ENCODE data around the gene PI16. TPM values are rescaled to one million over a fixed set of nuclear protein-coding genes. Genes with fewer than 3 reads are reported as not detected.

The PI16 gene
- total and polyA plus RNA-seq, 2 of the 13 experiments (the other 11 are each of a cell fraction or from before 2014, with no cell fraction given): not detected

DNA sequence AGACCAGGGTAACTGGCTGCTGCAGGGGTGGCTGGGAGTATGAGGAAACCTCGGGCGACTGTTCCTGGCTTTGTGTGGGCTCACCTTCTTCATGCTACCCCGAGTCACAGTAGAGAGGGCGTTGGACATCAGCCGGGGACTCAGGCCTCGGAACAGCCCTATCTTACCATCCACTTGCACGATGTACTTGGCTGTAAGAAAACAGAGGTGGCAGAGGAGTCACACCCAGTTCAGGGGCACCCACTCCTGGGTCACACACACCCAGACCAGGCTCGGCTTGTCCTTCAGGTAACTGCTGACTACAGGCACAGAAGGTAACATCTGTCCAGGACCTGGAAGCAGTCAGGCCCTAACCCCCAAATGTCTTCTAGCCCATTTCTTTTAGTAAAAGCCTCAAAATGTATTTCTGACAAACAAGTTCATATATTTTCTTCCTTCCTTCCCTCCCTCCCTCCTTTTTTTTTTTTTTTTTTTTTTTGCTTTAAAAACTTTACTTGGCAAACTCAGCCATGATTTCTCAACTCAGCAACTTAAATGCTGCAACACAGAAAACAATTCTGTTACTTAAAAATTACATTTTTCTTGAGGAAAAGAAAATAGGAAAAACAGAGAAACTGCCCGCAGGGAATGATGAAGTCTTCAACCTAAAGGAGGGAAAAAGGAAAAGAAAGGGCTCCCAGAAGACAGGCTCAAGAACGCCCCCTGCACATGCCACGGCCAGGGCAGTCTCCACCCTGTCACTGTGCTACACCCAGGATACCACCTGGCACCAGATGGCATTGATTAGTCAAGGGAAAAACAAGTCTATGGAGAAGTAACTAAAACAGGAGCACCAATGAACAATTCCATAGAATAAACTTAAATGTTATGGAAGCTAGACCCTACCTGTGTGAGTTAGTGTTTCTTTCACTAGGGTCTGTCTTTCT, 24.1 kb downstream of the PI16 start (continued):
- TF ChIP-seq, protein P1, sequence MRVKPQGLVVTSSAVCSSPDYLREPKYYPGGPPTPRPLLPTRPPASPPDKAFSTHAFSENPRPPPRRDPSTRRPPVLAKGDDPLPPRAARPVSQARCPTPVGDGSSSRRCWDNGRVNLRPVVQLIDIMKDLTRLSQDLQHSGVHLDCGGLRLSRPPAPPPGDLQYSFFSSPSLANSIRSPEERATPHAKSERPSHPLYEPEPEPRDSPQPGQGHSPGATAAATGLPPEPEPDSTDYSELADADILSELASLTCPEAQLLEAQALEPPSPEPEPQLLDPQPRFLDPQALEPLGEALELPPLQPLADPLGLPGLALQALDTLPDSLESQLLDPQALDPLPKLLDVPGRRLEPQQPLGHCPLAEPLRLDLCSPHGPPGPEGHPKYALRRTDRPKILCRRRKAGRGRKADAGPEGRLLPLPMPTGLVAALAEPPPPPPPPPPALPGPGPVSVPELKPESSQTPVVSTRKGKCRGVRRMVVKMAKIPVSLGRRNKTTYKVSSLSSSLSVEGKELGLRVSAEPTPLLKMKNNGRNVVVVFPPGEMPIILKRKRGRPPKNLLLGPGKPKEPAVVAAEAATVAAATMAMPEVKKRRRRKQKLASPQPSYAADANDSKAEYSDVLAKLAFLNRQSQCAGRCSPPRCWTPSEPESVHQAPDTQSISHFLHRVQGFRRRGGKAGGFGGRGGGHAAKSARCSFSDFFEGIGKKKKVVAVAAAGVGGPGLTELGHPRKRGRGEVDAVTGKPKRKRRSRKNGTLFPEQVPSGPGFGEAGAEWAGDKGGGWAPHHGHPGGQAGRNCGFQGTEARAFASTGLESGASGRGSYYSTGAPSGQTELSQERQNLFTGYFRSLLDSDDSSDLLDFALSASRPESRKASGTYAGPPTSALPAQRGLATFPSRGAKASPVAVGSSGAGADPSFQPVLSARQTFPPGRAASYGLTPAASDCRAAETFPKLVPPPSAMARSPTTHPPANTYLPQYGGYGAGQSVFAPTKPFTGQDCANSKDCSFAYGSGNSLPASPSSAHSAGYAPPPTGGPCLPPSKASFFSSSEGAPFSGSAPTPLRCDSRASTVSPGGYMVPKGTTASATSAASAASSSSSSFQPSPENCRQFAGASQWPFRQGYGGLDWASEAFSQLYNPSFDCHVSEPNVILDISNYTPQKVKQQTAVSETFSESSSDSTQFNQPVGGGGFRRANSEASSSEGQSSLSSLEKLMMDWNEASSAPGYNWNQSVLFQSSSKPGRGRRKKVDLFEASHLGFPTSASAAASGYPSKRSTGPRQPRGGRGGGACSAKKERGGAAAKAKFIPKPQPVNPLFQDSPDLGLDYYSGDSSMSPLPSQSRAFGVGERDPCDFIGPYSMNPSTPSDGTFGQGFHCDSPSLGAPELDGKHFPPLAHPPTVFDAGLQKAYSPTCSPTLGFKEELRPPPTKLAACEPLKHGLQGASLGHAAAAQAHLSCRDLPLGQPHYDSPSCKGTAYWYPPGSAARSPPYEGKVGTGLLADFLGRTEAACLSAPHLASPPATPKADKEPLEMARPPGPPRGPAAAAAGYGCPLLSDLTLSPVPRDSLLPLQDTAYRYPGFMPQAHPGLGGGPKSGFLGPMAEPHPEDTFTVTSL (CRISPR knock-in tag; IDR thresholded peaks at IDR 0.05; ENCODE audit: borderline replicate concordance): no peak
- no peak for TF ChIP-seq PRDM4 (CRISPR knock-in tag; IDR thresholded peaks at IDR 0.05; ENCODE audit: borderline replicate concordance)
- no peak for TF ChIP-seq SCMH1 (CRISPR knock-in tag; IDR thresholded peaks at IDR 0.05; ENCODE audit: borderline replicate concordance)
- no peak for TF ChIP-seq ZNF3 (CRISPR knock-in tag; IDR thresholded peaks at IDR 0.05)
- TF ChIP-seq, protein P2, sequence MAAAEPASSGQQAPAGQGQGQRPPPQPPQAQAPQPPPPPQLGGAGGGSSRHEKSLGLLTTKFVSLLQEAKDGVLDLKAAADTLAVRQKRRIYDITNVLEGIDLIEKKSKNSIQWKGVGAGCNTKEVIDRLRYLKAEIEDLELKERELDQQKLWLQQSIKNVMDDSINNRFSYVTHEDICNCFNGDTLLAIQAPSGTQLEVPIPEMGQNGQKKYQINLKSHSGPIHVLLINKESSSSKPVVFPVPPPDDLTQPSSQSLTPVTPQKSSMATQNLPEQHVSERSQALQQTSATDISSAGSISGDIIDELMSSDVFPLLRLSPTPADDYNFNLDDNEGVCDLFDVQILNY (CRISPR knock-in tag; conservative IDR thresholded peaks at IDR 0.05): no peak

Data from HepG2 (cell line).